ENCODE results near the gene EFNA2.

EFNA2 gene

DNA sequence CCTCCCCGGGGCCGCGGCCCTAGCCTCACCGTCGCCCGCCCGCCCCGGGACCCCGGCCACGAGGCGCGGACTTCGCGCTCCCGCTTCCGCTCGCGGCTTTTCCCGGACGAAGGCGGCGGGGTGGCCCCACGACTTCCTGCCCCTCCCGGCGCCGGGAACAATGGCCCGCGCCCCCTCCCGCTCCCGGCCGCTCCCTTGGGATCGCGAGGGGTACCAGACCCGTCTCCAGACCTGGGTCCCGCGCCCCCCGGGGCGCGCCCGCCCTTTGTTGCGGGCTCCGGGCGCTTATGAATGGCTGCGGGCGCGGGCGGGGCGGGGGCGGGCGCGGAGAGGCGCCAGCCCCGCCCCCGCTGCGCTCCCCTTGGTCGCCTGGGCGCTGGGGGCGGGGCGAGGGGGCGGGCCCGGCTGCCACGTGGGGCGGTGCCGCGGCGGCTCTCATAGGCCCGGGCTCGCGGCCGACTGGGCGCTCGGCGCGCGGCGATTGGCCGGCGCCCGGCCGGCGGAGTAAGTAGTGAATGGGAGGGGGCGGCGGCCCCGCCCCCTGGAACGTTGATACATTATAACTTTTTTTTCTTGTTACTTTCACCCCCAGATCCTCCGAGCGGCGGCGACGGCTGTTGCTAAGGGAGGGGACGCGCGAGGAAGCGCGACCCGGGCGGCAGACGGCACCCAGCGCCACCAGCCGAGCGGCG, 36.2 kb upstream of the EFNA2 start:
- DNase-seq, result peak; percentile 95

DNA sequence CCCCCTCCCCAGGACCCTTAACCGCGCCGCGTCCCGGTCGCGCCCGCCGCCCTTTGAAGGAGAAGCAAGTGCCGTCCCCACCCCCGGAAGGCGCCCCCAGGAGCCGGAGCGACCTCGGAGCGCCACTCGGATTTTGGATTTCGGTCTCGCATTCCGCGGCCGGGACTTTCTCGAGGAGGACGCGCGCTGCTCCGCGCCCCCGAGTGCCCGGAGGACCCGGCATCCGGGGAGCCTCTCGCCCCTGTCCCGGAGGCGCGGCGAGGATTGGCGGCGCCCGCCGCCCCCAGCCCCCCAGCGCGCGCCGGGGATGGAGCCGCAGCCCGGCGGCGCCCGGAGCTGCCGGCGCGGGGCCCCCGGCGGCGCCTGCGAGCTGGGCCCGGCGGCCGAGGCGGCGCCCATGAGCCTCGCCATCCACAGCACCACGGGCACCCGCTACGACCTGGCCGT, 35.7 kb upstream of the EFNA2 start:
- DNase-seq, result no peak

DNA sequence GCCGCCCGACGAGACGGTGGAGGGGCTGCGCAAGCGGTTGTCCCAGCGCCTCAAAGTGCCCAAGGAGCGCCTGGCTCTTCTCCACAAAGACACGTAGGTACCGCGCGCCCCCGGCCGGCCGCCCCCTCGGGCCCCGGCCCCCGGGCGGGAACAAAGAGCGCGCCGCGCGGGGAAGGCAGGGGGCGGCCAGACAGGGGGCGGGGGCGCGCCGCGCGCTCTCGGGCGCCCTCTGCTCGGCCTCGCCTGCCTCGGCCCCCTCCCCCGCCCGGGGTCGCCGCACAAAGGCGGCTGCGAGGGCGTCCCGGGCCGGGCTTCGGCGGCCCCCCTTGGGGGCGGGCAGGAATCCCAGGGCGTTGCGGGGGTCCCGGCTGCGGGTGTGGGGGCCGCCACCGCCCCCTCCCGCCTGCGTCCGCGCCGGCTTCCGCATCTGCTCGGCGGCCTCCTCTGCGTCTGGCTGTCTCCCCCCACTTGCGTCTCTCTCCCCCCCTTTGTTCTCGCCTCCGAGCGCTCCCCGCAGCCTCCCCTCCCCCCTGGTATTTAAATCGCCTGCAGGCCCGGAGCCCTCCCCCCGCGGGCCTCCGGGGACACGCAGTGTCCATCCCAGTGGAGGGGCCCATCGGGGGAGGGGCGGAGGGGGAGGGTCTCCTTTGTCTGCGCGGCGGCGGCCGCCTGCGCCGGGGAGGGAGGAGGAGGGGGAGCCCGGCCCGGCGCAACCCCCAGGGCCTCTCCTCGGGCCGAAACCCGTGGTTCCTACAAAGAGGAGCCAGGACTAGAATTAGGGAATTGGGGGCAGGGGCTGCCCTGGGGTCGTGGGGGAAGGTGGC, 35.0 kb upstream of the EFNA2 start:
- DNase-seq, result peak; percentile 68

- peak; percentile 71 for DNase-seq
These were observed 34.1 kb upstream of the EFNA2 start for GRCh38 chr19:1251330-1252220.

DNA sequence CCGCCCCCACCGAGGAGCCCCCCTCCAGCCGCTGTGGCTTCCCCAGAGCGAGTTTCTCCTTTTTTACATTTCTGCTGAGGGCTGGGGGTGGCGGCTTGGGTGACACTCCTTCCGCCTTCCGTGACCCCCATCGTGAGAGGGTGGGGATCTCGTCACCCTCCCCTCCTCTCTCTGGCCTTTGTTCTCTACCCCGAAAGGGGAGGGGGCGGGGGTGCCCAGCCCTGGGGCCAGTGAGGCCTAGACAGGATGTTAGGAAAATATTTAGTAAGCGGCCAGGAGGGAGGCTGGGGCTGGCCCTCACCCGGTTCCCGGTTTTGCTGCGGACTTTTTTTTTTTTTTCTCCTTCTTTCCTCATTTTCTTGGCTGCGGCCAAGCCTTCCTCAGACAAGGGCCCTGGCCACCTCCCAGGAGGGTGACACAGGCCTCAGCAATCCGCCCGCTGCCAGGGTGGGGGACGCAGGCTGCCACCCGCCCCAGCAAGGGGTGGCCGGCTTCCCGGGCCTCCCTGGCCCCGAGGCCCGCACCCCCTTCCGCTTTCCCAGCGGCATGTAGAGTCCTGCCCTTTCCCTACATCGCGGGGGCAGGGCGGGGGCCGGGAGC, 33.4 kb upstream of the EFNA2 start:
- DNase-seq, result peak; percentile 64

DNA sequence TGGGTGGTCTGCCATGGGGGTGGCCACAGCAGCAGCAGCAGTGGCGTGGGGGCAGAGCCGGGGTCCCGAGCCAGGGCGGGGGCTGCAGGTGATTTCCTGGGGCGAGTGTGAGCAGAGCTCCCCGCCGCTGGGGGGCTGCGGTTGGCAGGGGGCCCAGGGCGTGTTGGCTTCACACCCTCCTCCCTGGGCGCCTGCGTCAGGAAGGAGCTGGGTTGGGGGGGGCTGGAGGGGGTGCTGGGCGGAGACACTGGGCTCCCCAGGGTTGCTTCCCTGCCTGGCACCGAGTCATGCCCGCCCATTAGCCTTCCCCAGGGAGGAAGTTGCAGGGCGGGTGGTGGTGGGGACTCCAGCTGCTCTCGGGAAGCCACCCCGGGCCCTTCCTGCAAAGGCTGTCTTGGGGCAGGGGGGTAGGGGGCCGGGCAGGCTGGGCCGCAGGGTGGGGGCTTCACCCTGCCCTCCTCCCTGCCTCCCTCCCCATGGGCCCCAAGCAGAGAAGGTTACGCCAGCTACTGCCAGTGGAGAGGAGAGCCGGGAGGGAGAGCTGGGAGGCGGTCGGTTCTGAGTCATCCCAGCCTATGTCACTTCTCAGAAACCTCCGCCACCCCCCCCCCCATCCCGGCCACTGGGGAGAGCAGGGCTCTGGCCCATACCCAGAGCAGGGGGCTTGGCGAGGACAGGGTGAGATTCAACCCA, 32.7 kb upstream of the EFNA2 start:
- DNase-seq, result peak; percentile 73

DNA sequence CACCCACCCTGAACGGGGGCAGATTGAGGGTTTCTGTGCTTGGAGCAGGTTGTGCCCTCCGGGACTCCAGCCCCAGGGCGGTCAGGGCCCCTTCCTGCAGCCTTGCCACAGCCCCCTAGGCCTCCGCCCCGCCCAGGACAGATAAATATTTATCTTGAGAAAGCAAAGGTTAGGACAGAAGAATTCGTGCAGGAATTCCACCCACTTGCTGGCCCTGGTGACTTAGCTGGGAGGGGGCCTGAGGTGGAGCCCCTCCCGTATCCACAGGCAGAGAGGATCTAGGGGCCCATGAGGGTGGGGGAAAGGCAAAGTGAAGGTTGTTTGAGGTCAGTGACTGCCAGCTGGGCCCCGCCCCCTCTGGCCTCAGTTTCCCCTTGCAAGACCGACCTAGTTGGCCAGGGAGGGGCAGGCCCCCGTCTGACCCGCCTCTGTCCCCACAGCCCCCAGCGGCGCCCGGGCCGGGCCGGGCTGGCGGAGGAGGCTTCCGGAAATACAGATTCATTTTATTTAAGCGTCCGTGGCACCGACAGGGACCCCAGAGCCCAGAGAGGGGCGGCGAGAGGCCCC, 32.1 kb upstream of the EFNA2 start:
- no peak for DNase-seq

- no peak for DNase-seq
These were observed 31.6 kb upstream of the EFNA2 start for GRCh38 chr19:1254081-1254527.

GRCh38 chr19:1254530-1255185, 31.0 kb upstream of the EFNA2 start:
- no peak for DNase-seq

- DNase-seq, result no peak
These were observed 30.2 kb upstream of the EFNA2 start for GRCh38 chr19:1255186-1256161.

GRCh38 chr19:1256646-1257474, 28.8 kb upstream of the EFNA2 start:
- DNase-seq, result no peak

DNA sequence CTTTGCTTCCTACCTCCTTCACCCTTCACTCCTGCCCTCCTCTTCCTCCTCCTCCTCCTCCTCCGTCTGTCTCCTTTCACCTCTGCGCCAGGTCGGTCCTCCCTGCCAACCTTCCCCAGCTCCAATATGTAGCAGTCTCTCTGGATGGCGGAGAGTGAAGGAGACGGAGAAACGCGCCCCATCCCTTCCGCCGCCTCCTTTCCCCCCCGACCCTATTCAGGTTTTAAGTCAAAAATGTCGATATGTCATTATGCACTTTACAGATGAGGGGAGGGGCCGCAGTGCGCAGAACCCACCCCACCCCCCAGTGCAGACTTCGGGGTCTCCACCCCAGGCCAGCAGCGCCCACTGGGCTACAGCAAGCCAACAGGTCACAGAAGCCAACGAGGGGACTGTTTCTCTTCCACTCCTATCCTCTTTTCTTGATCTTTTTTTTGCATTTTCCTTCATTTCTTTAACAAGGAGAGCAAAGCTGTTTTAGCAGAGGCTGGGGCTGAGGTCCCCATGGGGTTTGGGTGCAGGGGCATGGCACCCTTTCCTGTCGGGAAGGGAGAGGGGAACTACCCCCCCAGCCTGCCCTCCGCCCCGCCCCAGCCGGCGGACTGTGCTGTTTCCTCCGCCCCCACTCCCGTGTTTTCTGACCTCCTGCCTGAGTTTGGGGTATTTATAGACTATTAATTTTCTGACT, 28.1 kb upstream of the EFNA2 start:
- DNase-seq, result no peak

DNA sequence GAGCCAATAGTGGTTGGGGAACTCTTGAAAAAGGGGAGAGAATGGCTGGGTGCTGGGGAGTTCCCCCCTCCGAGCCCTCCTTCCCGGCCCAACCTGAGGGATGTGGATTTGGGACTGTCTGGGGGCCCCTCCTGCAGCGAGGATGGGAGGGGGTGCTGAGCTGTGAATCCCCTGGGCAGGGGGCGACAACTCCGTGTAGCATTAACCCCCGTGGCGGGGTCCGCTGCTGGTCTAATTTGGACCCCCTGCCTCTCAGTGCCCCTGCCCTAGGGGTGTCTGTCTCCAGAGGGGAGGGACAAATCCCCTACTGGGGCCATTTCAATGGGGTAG, 27.5 kb upstream of the EFNA2 start:
- DNase-seq, result no peak

GRCh38 chr19:1258707-1259205, 26.9 kb upstream of the EFNA2 start:
- no peak for DNase-seq

GRCh38 chr19:1259206-1259875, 26.3 kb upstream of the EFNA2 start:
- DNase-seq, result peak; percentile 79

- DNase-seq, result peak; percentile 51
These were observed 25.6 kb upstream of the EFNA2 start for GRCh38 chr19:1259876-1260748.
